Activated T-helper 2 cell treated with anti-CD3 and anti-CD28 coated beads, Interferon-gamma antibody, Interleukin-2, Interleukin-4, amounts not matched to agents 10 μg/mL and 5 μg/mL and 100 μg/mL, durations not matched to agents 14 hours and 24 hours and 36 hours (primary cell): Measurements from ENCODE around the gene APOBEC3H. TPM values are rescaled to one million over a fixed set of nuclear protein-coding genes. Genes with fewer than 3 reads are reported as not detected.

Source experiments
- DNase-seq: peaks from one replicate; pipeline ENCODE4 v3.0.0; 2021; ENCODE audit warnings: low spot score
- H3K27ac Mint-ChIP-seq: one replicate; pipeline ENCODE4 v1.8.0; 2021; ENCODE audit warnings: mixed read lengths
- H3K27me3 Mint-ChIP-seq: one replicate; pipeline ENCODE4 v1.8.0; 2021; ENCODE audit warnings: low read depth, mixed read lengths
- H3K36me3 Mint-ChIP-seq: one replicate; pipeline ENCODE4 v1.8.0; 2021; ENCODE audit warnings: low read depth, mixed read lengths
- H3K4me1 Mint-ChIP-seq: one replicate; pipeline ENCODE4 v1.8.0; 2021; ENCODE audit warnings: low read depth, mixed read lengths
- H3K4me3 Mint-ChIP-seq: one replicate; pipeline ENCODE4 v1.8.0; 2021; ENCODE audit warnings: low read depth, mild to moderate bottlenecking, moderate library complexity, mixed read lengths
- H3K9me3 Mint-ChIP-seq: one replicate; pipeline ENCODE4 v1.8.0; 2021; ENCODE audit warnings: mixed read lengths
- intact Hi-C: fragments of 100-400 bp; cut with micrococcal nuclease; formaldehyde crosslinking; loops from one replicate; pipeline ENCODE4 v1.15.1; 2023
- total RNA-seq: library from RNA; stranded (reverse); gene quantifications from 2 replicates; pipeline ENCODE4 v1.2.3, GENCODE V29; 2022

The APOBEC3H gene
- total RNA-seq, 1 donor from 2014 or later: 7.3 TPM

DNA sequence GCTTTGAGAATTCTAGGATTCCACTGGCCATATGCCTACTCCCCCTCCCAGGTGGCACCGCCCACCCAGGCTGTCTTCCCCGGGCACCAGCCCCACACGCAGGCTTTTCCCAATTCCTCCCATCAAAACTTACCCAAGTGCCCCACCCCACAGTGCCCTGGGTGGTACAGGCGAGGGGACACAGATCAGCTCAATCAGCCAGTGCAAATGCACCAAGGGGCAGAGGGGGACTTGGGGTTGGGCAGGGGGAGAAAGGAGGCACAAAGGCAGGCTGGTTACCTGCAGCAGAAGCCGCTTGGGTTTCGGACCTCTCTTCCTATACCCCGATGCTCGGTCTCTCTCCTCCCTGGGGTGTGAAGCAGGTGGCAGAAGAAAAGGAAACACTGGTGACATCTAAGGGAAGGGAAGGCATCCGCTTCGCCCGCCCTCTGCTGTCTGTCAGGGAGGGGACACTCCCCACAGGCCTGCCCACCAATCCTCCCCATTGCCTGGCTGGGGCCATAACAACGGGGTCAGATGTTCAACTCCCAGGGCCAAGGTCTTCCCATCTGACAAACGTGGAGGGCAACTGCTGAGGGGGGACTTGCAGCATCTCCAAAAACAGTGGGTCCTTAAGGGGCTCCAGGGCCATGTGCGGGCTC lies 41.4 kb downstream of the APOBEC3H start:
- H3K4me3 Mint-ChIP-seq: no peak overlapping the region
- no peaks in the 10 kb centered on the region for H3K36me3 Mint-ChIP-seq
- no peak overlapping the region for H3K27ac Mint-ChIP-seq
- DNase-seq: no peak
- no peaks in the 10 kb centered on the region for H3K27me3 Mint-ChIP-seq
- intact Hi-C loops: no loop called here
- no peaks in the 10 kb centered on the region for H3K4me1 Mint-ChIP-seq
- no peaks in the 10 kb centered on the region for H3K9me3 Mint-ChIP-seq

DNA sequence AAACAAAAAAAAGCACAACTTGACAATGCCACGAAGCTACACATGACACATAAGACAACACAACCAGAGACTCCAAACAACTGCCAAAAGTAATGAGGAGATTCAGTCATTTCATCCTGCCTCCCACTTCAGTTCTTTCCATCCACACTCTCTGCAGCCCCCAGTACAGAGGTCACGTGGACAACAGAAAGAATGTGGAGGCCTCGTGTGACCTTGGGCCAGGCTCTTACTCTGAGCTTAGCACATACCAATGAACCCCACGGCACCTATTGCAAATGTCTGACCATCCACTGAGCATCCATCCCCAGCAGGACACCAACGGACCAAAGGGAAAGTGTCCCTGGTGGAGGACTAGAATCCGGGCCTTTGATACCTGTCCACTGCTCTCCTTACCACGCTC lies 42.9 kb downstream of the APOBEC3H start:
- H3K4me3 Mint-ChIP-seq: no peak overlapping the region
- H3K36me3 Mint-ChIP-seq: no peaks in the 10 kb centered on the region
- H3K27me3 Mint-ChIP-seq: no peaks in the 10 kb centered on the region
- H3K27ac Mint-ChIP-seq: no peak overlapping the region
- DNase-seq: no peak
- H3K4me1 Mint-ChIP-seq: peaks cover 11% of the 10 kb centered on the region
- H3K9me3 Mint-ChIP-seq: no peaks in the 10 kb centered on the region
- intact Hi-C loops: no loop called here

DNA sequence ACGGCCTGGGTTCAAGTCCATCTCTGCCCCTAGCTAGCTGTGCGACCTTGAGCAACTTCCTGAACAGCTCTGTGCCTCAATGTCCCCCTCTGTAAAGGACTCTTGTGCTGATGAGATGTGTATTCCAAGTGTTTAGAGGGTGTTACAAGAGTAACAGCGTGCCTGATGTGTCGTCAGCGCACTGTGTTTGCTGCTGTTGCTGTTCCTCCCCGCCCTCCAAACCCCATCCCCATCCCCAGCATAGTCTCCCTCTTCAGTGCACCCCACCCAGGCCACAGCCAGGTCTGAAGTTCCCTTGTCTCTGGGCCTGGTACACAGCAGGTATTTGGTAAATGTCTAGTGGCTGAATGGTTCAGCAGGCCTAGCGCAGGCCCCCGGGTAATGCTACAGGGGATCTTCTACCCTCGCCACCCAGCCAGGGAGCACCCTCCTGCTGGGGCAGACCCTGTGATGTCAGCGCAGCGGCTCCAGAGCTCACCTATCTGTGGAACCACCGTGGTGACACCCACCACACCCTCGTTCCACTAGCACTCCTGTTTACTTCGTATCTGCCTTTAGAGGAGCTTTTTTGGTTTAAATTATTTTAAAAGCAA lies 45.1 kb downstream of the APOBEC3H start:
- Mint-ChIP-seq H3K27ac (no peak overlapping the region), H3K9me3 (no peaks in the 10 kb centered on the region), H3K36me3 (no peaks in the 10 kb centered on the region), H3K4me1 (peaks cover 16% of the 10 kb centered on the region), H3K4me3 (no peak overlapping the region), H3K27me3 (no peaks in the 10 kb centered on the region)
- no peak for DNase-seq
- intact Hi-C loops: no loop called here

DNA sequence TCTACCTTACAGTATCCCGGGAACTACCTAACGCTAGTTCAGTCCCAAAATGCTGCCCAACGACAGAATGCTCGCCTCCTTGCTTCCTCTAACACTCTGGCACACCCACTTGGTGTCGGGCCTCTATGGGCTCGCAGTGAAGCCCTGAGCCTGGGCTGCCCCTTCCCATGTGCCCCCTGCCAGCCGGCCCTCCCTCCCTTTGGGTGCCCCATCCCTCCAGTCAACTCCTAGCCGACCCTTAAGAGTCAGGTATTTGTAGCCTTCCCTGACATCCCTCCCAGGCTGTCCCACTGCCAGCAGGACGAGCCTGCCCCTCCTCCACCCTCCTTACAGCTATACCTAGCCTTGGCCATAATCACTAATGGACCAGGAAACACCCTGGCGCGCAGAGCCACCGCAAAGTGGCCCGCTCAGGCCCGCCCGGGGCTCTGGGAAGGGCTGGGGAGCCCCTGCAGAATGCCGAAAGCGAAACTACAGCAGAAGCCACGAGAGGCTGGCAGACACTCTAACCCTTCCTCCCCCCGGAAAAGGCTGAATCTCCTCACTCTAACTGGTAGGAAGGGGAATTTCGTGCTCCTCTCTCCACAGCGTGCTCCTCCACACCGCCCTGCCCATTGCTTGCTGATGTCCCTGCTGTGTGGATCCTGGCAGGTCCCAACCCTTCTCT lies 47.2 kb downstream of the APOBEC3H start:
- no peaks in the 10 kb centered on the region for H3K36me3 Mint-ChIP-seq

DNA sequence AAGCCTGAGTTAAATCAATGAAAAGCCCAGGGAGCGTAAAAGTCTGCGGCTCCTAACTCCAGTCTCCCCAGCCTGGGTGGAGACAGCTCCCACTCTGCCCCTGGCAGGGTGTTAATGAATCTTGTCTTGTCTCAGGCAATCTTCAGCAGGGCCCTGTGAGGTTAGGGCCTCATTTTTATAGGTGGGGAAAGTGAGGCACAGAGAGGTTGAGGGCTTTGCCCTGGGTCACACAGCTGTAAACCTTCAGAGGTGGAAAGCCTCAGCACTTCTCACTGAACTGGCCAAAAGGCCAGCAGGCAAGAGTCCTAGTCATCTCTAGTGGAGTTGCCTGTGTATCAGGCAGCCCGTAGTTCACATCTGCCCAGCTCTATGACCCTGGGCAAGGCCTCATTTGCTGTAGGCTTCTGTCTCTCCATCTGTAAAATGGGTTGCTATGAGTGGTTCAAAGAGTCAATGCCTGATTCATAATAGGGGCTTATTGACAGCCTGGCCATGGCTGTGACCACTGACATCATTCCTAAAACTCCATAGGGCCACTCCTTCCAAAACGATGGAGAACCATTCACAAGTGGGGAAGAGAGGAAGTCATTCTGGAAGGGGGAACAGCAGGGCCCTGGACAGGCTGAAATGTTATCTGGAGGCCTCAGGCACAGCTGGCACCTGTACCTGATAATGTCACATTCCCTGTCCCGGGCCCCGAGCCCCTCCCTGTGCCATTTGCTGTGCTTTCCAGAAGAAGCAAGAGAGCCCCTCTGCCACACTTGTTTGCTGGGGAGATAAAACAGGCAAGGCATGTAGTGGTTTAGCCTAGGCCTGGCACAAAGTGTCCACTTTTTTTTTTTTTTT lies 49.4 kb downstream of the APOBEC3H start:
- peak overlapping the region; percentile 54 for H3K4me3 Mint-ChIP-seq
- no peaks in the 10 kb centered on the region for H3K9me3 Mint-ChIP-seq
- H3K36me3 Mint-ChIP-seq: no peaks in the 10 kb centered on the region
- peak overlapping the region; percentile 60 for H3K27ac Mint-ChIP-seq
- H3K27me3 Mint-ChIP-seq: no peaks in the 10 kb centered on the region
- no peak for DNase-seq
- intact Hi-C loops: no loop called here
- peaks cover 26% of the 10 kb centered on the region for H3K4me1 Mint-ChIP-seq

More for the DNA sequence above, 47.2 kb downstream of the APOBEC3H start:
- peak; percentile 68 for DNase-seq
- Mint-ChIP-seq H3K4me1 (peaks cover 20% of the 10 kb centered on the region), H3K27me3 (no peaks in the 10 kb centered on the region), H3K9me3 (no peaks in the 10 kb centered on the region), H3K4me3 (peak overlapping the region; percentile 88), H3K27ac (peak overlapping the region; percentile 66)
- intact Hi-C loops: no loop called here

DNA sequence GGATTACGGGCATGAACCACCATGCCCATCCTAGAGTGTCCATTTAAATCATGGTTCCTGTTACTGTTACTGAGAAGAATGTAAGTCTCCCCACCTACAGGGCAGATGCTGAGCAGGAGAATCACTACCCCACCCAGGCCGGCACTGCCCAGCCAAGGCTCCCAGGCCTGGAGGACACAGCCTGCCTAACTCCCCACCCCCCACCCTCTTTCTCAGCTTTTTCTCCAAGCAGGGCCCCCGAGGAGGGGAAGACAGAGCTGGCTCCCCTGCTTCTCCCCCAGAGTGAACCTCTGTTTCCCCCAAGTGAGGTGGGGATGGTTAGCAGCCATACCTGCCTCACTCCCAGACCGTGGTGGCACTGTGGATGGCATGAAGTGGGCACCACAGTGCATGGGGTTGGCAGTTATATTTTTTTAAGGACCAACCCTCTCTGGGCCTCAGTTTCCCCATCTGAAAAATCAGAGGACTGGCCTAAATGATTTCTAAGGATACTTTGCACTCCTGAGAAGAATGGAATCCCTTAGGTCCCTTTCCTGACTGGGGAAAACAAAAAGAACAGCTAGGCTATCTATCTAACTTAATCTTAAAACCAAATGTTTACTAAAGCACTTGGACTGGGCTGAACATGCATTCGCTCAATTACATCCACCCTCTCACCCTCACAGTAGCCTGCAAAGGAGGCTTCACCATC lies 50.4 kb downstream of the APOBEC3H start:
- Mint-ChIP-seq H3K27ac (no peak overlapping the region), H3K36me3 (no peaks in the 10 kb centered on the region), H3K4me3 (no peak overlapping the region), H3K4me1 (peaks cover 27% of the 10 kb centered on the region), H3K27me3 (no peaks in the 10 kb centered on the region), H3K9me3 (no peaks in the 10 kb centered on the region)
- no peak for DNase-seq
- intact Hi-C loops: no loop called here

DNA sequence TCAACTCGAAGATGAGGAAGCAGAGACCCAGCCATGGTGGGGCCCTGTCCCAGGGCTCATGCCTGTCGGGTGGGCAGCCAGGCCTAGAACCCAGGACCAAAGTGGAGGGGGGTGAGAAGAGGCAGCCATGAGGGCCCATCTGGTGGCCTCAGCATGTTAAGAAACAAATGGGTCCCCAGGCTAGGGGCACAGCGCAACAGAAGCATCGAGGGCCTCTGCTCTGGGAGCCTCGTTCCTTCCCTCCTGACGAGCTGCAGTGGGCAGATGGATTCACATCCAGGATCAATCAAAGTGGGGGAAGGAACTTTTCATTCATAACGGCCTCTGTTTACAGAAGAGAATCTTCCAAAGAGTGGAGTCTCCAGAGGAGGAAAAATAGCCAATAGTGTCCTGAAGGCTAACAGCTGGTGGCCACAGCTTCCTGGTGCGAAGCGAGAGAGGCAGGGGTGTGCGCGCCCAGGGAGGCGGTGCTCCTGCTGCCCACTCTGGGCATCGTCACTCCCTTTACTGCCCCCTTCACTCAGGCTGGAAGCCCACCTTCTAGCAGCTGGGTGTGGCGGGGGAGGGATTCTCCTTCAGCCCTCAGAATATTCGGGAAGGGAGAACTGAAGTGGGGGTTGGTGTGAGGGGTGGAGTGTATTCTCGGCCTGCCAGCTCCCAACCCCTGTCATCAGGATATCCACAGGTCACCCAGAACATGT lies 51.1 kb downstream of the APOBEC3H start:
- Mint-ChIP-seq H3K4me3 (no peak overlapping the region), H3K36me3 (no peaks in the 10 kb centered on the region), H3K27me3 (no peaks in the 10 kb centered on the region), H3K4me1 (peaks cover 27% of the 10 kb centered on the region), H3K27ac (no peak overlapping the region), H3K9me3 (no peaks in the 10 kb centered on the region)
- intact Hi-C loops: no loop called here
- DNase-seq: no peak

DNA sequence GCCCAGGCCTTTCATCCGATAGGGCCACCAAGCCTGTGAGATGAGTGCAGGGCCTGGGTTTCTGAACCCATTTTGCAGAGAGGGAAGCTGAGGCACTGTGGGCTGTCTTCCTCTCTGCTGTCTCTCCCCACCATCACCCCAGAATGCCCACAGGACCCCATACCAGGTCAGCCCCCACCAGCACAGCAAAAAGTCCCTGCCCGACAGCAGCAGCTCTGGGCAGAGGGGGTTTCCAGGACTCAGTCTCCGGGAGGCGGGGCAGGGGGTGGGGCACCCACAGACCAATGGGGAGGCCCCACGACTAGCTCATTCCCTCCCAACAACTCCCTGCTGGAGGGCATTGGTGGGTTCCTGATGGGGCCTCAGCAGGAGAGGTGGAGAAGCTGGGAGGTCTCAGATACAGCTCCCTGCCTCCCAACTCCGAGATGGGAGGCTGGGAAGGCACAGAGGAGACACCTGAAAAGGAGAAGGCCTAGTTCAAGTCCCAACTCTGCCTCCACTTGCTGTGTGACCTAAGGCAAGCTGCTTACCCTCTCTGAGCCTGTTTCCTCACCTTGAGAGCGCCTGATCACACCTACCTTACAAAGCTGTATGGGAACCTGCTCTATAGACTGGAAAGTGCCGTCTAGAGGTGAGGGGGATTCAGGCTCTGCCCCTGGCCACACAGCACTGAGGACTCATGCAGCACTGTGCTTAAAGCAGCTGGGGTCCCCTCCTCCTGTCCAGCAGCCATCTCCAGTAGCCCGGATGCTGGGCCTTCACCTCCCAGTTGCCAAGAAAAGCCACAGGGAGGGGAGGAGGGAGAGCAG lies 51.9 kb downstream of the APOBEC3H start:
- peaks cover 29% of the 10 kb centered on the region for H3K4me1 Mint-ChIP-seq
- intact Hi-C loops: no loop called here

DNA sequence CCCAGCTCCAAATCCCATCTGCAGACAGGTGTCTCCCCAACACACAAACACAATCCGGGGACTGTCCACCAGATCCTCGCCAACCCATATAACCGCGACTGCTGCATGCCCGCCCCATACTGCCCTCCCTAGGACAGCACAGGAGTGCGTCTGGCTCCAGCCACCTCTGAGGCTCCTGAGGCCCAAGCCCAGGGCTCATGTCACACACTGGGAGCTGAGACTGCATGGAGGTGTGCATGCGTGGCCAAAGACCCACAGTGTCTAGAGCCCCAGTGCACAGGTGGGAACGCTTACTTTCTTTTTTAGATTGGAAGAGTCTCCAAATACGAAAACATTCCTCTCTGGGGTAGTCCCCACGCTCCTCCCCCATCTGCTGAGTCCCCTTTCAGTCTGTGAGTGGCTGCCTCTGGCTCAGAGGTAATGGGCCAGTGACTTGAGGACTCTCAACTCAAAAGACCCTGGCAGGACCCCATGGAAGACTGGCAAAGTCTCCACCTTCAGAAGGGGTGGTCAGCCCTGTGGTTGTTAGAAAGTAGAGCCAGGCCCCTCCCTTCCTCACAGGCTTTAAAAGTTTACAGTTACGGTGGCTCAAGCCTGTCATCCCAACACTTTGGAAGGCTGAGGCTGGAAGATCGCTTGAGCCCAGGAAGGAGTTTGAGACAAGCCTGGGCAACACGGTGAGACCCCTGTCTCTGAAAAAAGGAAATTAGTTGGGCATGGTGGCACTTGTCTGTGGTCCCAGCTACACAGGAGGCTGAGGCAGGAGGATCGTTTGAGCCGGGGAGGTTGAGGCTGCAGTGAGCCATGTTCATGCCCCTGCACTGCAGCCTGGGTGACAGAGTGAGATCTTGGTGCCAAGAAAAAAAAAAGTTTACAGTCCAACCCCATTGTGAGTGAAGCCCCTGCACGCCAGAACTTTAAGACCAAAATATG lies 53.1 kb downstream of the APOBEC3H start:
- peaks cover 17% of the 10 kb centered on the region for H3K27me3 Mint-ChIP-seq
- intact Hi-C loops: loop anchor here (5.0 kb wide), 1 partner anchor 167 kb away; the partner anchor contains the start of gene RPL3
- H3K36me3 Mint-ChIP-seq: no peaks in the 10 kb centered on the region
- H3K9me3 Mint-ChIP-seq: no peaks in the 10 kb centered on the region
- no peak for DNase-seq
- H3K4me1 Mint-ChIP-seq: peaks cover 21% of the 10 kb centered on the region
- H3K4me3 Mint-ChIP-seq: peak overlapping the region; percentile 47
- H3K27ac Mint-ChIP-seq: no peak overlapping the region

More for the DNA sequence above, 51.9 kb downstream of the APOBEC3H start:
- peak; percentile 25 for DNase-seq
- H3K27ac Mint-ChIP-seq: no peak overlapping the region
- H3K36me3 Mint-ChIP-seq: no peaks in the 10 kb centered on the region
- peaks cover 7% of the 10 kb centered on the region for H3K27me3 Mint-ChIP-seq
- H3K9me3 Mint-ChIP-seq: no peaks in the 10 kb centered on the region
- peak overlapping the region; percentile 2 for H3K4me3 Mint-ChIP-seq

DNA sequence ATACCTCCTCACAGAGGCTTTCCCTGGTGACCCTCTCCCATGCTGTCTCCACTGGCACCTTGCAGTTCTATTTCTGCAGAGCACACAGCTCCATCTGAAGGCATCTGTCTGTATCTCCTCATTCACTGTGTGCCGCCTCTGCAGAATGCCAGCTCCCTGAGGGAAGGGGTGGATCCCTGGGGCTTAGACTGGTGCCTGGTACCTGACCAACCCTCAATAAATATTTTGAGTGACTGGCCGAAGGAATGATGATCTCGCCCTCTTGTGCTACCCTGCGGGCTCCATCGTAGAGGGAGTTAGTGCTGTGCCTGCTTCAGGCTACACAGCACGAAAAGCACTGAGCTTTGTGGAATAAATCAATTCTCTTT lies 53.8 kb downstream of the APOBEC3H start:
- Mint-ChIP-seq H3K27ac (no peak overlapping the region), H3K27me3 (peaks cover 21% of the 10 kb centered on the region), H3K9me3 (no peaks in the 10 kb centered on the region), H3K4me3 (peak overlapping the region; percentile 66), H3K36me3 (no peaks in the 10 kb centered on the region), H3K4me1 (peaks cover 21% of the 10 kb centered on the region)
- intact Hi-C loops: loop anchor here (5.0 kb wide), 1 partner anchor 166 kb away; the partner anchor contains the start of gene RPL3
- DNase-seq: no peak
